KOPT-K1 (cell line): ENCODE data around the gene UBASH3B.

Experiments
- H3K27ac ChIP-seq: fragments of 200-600 bp; sonication (generic); 2 replicates; pipeline ENCODE4 v1.5.1; 2016; ENCODE audit warnings: antibody characterized with exemption, mild to moderate bottlenecking, low read depth, low read length; ENCODE audit not compliant: poor library complexity, severe bottlenecking
- H3K36me3 ChIP-seq: fragments of 200-600 bp; sonication (generic); 2 replicates; pipeline ENCODE4 v1.5.1; 2017; ENCODE audit warnings: antibody characterized with exemption, mild to moderate bottlenecking, low read length, moderate library complexity; ENCODE audit not compliant: insufficient read depth
- H3K9me3 ChIP-seq: fragments of 200-600 bp; sonication (generic); 2 replicates; pipeline ENCODE4 v1.5.1; 2017; ENCODE audit warnings: antibody characterized with exemption, low read length, mild to moderate bottlenecking; ENCODE audit not compliant: insufficient read depth, poor library complexity, severe bottlenecking

Gene UBASH3B

GRCh38 chr11:122833846-122834464, 178.4 kb downstream of the UBASH3B start:
- H3K36me3 ChIP-seq, result no peaks in the 10 kb centered on the region
- no peak overlapping the region for H3K27ac ChIP-seq
- H3K9me3 ChIP-seq, result no peaks in the 10 kb centered on the region

- H3K36me3 ChIP-seq, result no peaks in the 10 kb centered on the region
- H3K9me3 ChIP-seq, result no peaks in the 10 kb centered on the region
- no peak overlapping the region for H3K27ac ChIP-seq
Observed at GRCh38 chr11:122836916-122837315, 181.4 kb downstream of the UBASH3B start.

GRCh38 chr11:122837528-122838346, 182.2 kb downstream of the UBASH3B start:
- Histone ChIP-seq H3K9me3 (no peaks in the 10 kb centered on the region), H3K36me3 (no peaks in the 10 kb centered on the region), H3K27ac (no peak overlapping the region)

- no peaks in the 10 kb centered on the region for H3K36me3 ChIP-seq
- H3K27ac ChIP-seq, result peak overlapping the region; percentile 67
- no peaks in the 10 kb centered on the region for H3K9me3 ChIP-seq
Observed at GRCh38 chr11:122843281-122844141, 188.0 kb downstream of the UBASH3B start.

- no peaks in the 10 kb centered on the region for H3K9me3 ChIP-seq
- no peak overlapping the region for H3K27ac ChIP-seq
- no peaks in the 10 kb centered on the region for H3K36me3 ChIP-seq
Observed at GRCh38 chr11:122847466-122847865, 191.9 kb downstream of the UBASH3B start.

GRCh38 chr11:122848186-122848585, 192.7 kb downstream of the UBASH3B start:
- H3K9me3 ChIP-seq, result no peaks in the 10 kb centered on the region
- H3K27ac ChIP-seq, result no peak overlapping the region

GRCh38 chr11:122850076-122850631, 194.6 kb downstream of the UBASH3B start:
- no peak overlapping the region for H3K27ac ChIP-seq
- H3K9me3 ChIP-seq, result no peaks in the 10 kb centered on the region
- no peaks in the 10 kb centered on the region for H3K36me3 ChIP-seq

More at GRCh38 chr11:122848186-122848585, 192.7 kb downstream of the UBASH3B start:
- H3K36me3 ChIP-seq, result no peaks in the 10 kb centered on the region

GRCh38 chr11:122851366-122851966, 195.9 kb downstream of the UBASH3B start:
- Histone ChIP-seq H3K27ac (peak overlapping the region; percentile 32), H3K36me3 (no peaks in the 10 kb centered on the region), H3K9me3 (no peaks in the 10 kb centered on the region)

- H3K36me3 ChIP-seq, result no peaks in the 10 kb centered on the region
- peak overlapping the region; percentile 32 for H3K27ac ChIP-seq
- H3K9me3 ChIP-seq, result no peaks in the 10 kb centered on the region
Observed at GRCh38 chr11:122852074-122852795, 196.7 kb downstream of the UBASH3B start.

- Histone ChIP-seq H3K36me3 (no peaks in the 10 kb centered on the region), H3K27ac (no peak overlapping the region), H3K9me3 (no peaks in the 10 kb centered on the region)
Observed at GRCh38 chr11:122852796-122853160, 197.3 kb downstream of the UBASH3B start.

GRCh38 chr11:122853261-122853660, 197.7 kb downstream of the UBASH3B start:
- Histone ChIP-seq H3K36me3 (no peaks in the 10 kb centered on the region), H3K9me3 (no peaks in the 10 kb centered on the region), H3K27ac (no peak overlapping the region)

GRCh38 chr11:122853971-122854446, 198.5 kb downstream of the UBASH3B start:
- no peak overlapping the region for H3K27ac ChIP-seq
- H3K9me3 ChIP-seq, result no peaks in the 10 kb centered on the region
- no peaks in the 10 kb centered on the region for H3K36me3 ChIP-seq

GRCh38 chr11:122861631-122862030, 206.1 kb downstream of the UBASH3B start:
- Histone ChIP-seq H3K9me3 (no peaks in the 10 kb centered on the region), H3K27ac (no peak overlapping the region), H3K36me3 (no peaks in the 10 kb centered on the region)

- Histone ChIP-seq H3K27ac (no peak overlapping the region), H3K9me3 (no peaks in the 10 kb centered on the region), H3K36me3 (no peaks in the 10 kb centered on the region)
Observed at GRCh38 chr11:122862091-122862490, 206.6 kb downstream of the UBASH3B start.
